Tibial nerve (tissue), 3 donors: Measurements from ENCODE around the gene TRAPPC2.

Experiments
- CTCF ChIP-seq, 5 experiments: fragments of 200-600 bp in 3 of 5; fragments of 450-650 bp in 2 of 5; sonication (generic) in 3 of 5; IDR thresholded peaks; one replicate each; pipeline ENCODE4 v1.5.1; 2016 to 2019; ENCODE audit warnings: antibody characterized with exemption in 5 of 5, mild to moderate bottlenecking in 3 of 5, moderate library complexity in 2 of 5
- POLR2A ChIP-seq, 2 donors: fragments of 450-650 bp; IDR thresholded peaks; one replicate each; pipeline ENCODE4 v1.6.1; 2017; ENCODE audit warnings: antibody characterized with exemption in 2 of 2, mild to moderate bottlenecking in 2 of 2, moderate library complexity in 2 of 2

GRCh38 chrX:13676885-13677284 is 57.5 kb downstream of the TRAPPC2 start:
- TF ChIP-seq CTCF (IDR thresholded peaks at IDR 0.05), result no peak
- TF ChIP-seq POLR2A (IDR thresholded peaks at IDR 0.05), result no peak
